Hepatocyte (in vitro differentiated cells): ENCODE measurements around the gene PDE7B. TPM values are rescaled to one million over a fixed set of nuclear protein-coding genes. Genes with fewer than 3 reads are reported as not detected.

ENCODE experiments used
- DNase-seq: peaks from one replicate; pipeline ENCODE4 v3.0.0-alpha.2; 2016; ENCODE audit warnings: low spot score
- H2AFZ ChIP-seq: fragments of 200-600 bp; sonication (generic); 2 replicates; pipeline ENCODE4 v1.6.0; 2016; ENCODE audit warnings: antibody characterized with exemption, mild to moderate bottlenecking
- H3K27ac ChIP-seq: fragments of 200-600 bp; sonication (generic); 2 replicates; pipeline ENCODE4 v1.5.1; 2016; ENCODE audit warnings: mild to moderate bottlenecking
- H3K27me3 ChIP-seq: fragments of 200-600 bp; sonication (generic); 2 replicates; pipeline ENCODE4 v1.6.1; 2016
- H3K36me3 ChIP-seq: fragments of 200-600 bp; sonication (generic); replicated peaks from 2 replicates; pipeline ENCODE4 v1.5.1; 2016; ENCODE audit warnings: low read depth; ENCODE audit not compliant: insufficient read depth
- H3K4me1 ChIP-seq: fragments of 200-600 bp; sonication (generic); 2 replicates; pipeline ENCODE4 v1.5.1; 2016; ENCODE audit warnings: mild to moderate bottlenecking, moderate library complexity; ENCODE audit not compliant: insufficient read depth
- H3K4me2 ChIP-seq: fragments of 200-600 bp; sonication (generic); 2 replicates; pipeline ENCODE4 v1.6.0; 2016
- H3K4me3 ChIP-seq: fragments of 200-600 bp; sonication (generic); 2 replicates; pipeline ENCODE4 v1.5.1; 2016; ENCODE audit warnings: mild to moderate bottlenecking
- H3K79me2 ChIP-seq: fragments of 200-600 bp; sonication (generic); 2 replicates; pipeline ENCODE4 v1.6.0; 2017; ENCODE audit warnings: mild to moderate bottlenecking
- H3K9me2 ChIP-seq: fragments of 200-600 bp; sonication (generic); replicated peaks from 2 replicates; pipeline ENCODE4 v1.6.0; 2017; ENCODE audit warnings: mild to moderate bottlenecking; ENCODE audit not compliant: insufficient read depth
- H3K9me3 ChIP-seq: fragments of 200-600 bp; sonication (generic); 2 replicates; pipeline ENCODE4 v1.5.1; 2016; ENCODE audit warnings: low read depth, mild to moderate bottlenecking
- H4K20me1 ChIP-seq: fragments of 200-600 bp; sonication (generic); 2 replicates; pipeline ENCODE4 v1.6.0; 2016; ENCODE audit warnings: mild to moderate bottlenecking; ENCODE audit not compliant: insufficient read depth, poor library complexity, severe bottlenecking
- CTCF ChIP-seq: fragments of 200-600 bp; sonication (generic); IDR thresholded peaks from 2 replicates; pipeline ENCODE4 v1.5.1; 2016; ENCODE audit warnings: antibody characterized with exemption, mild to moderate bottlenecking; ENCODE audit not compliant: poor library complexity
- EZH2 ChIP-seq: fragments of 200-600 bp; sonication (generic); IDR thresholded peaks from 2 replicates; pipeline ENCODE4 v1.6.1; 2016; ENCODE audit warnings: antibody characterized with exemption, mild to moderate bottlenecking, borderline replicate concordance
- EZH2phosphoT487 ChIP-seq: fragments of 200-600 bp; sonication (generic); IDR thresholded peaks from one replicate; pipeline ENCODE4 v1.6.1; 2018; ENCODE audit warnings: antibody characterized with exemption, mild to moderate bottlenecking, low read depth, moderate library complexity; ENCODE audit not compliant: unreplicated experiment, severe bottlenecking
- WGBS: methylation state at CpG from one replicate; pipeline ENCODE4 v1.1.6; 2016; ENCODE audit warnings: low lambda C conversion rate; ENCODE audit errors: missing lambda C conversion rate; 5-methylcytosine and 5-hydroxymethylcytosine counted together
- polyA plus RNA-seq: library from polyadenylated mRNA; unstranded; fragments of >200 nt; fragmentation: Nextera tagmentation; extraction: Ambion mirVana; gene quantifications from 2 replicates; pipeline ENCODE4 v1.2.1, GENCODE V29; 2016
- total RNA-seq: library from RNA; depleted of rRNA; stranded (reverse); fragments of >200 nt; gene quantifications from 2 replicates; pipeline ENCODE4 v1.2.3, GENCODE V29; 2014

Gene PDE7B
- total and polyA plus RNA-seq, 2 experiments from 2014 or later, result 3.4 to 7.2 TPM

GRCh38 chr6:135811170-135811569 is 40.3 kb upstream of the PDE7B start:
- no peaks in the 10 kb centered on the region for H3K27me3 ChIP-seq
- H3K36me3 ChIP-seq, result no peaks in the 10 kb centered on the region
- H2AFZ ChIP-seq, result no peak overlapping the region
- DNase-seq, result no peak
- H3K4me2 ChIP-seq, result no peak overlapping the region
- no peaks in the 10 kb centered on the region for H3K9me2 ChIP-seq
- no peak for TF ChIP-seq CTCF
- no peak overlapping the region for H3K4me3 ChIP-seq
- no peaks in the 10 kb centered on the region for H3K79me2 ChIP-seq
- peaks cover 3% of the 10 kb centered on the region for H3K4me1 ChIP-seq
- no peaks in the 10 kb centered on the region for H4K20me1 ChIP-seq
- H3K27ac ChIP-seq, result no peak overlapping the region
- H3K9me3 ChIP-seq, result no peaks in the 10 kb centered on the region
- 83% methylated on average over 2 of the region's 2 CpGs for WGBS

- WGBS, result 80% methylated on average over 8 of the region's 8 CpGs
- H3K27me3 ChIP-seq, result no peaks in the 10 kb centered on the region
- no peaks in the 10 kb centered on the region for H3K9me3 ChIP-seq
- H3K36me3 ChIP-seq, result no peaks in the 10 kb centered on the region
- H2AFZ ChIP-seq, result no peak overlapping the region
- no peak for DNase-seq
- H3K4me3 ChIP-seq, result no peak overlapping the region
- no peaks in the 10 kb centered on the region for H4K20me1 ChIP-seq
- no peak for TF ChIP-seq EZH2
- TF ChIP-seq CTCF, result no peak
- TF ChIP-seq EZH2phosphoT487, result no peak
- H3K79me2 ChIP-seq, result no peaks in the 10 kb centered on the region
- peaks cover 3% of the 10 kb centered on the region for H3K4me1 ChIP-seq
- no peak overlapping the region for H3K4me2 ChIP-seq
- no peak overlapping the region for H3K27ac ChIP-seq
- H3K9me2 ChIP-seq, result no peaks in the 10 kb centered on the region
Measured at GRCh38 chr6:135811644-135812526, 39.6 kb upstream of the PDE7B start.

- DNase-seq, result no peak
- Histone ChIP-seq H3K27ac (no peak overlapping the region), H2AFZ (no peak overlapping the region), H4K20me1 (no peaks in the 10 kb centered on the region), H3K4me1 (peaks cover 3% of the 10 kb centered on the region), H3K79me2 (no peaks in the 10 kb centered on the region), H3K27me3 (no peaks in the 10 kb centered on the region), H3K9me3 (no peaks in the 10 kb centered on the region), H3K4me3 (no peak overlapping the region), H3K9me2 (no peaks in the 10 kb centered on the region), H3K36me3 (no peaks in the 10 kb centered on the region), H3K4me2 (no peak overlapping the region)
- 81% methylated on average over 6 of the region's 6 CpGs for WGBS
- TF ChIP-seq CTCF (no peak), EZH2 (no peak), EZH2phosphoT487 (no peak)
Measured at GRCh38 chr6:135813401-135813800, 38.1 kb upstream of the PDE7B start.
